HG03175 (cell line): ENCODE results near the gene PRKCA.

Source experiments
- ATAC-seq: cut with Tn5 transposase; IDR thresholded peaks from one replicate; pipeline ENCODE4 v1.9.1; 2021; ENCODE audit warnings: mild to moderate bottlenecking, moderate library complexity; ENCODE audit not compliant: unreplicated experiment

The PRKCA gene

DNA sequence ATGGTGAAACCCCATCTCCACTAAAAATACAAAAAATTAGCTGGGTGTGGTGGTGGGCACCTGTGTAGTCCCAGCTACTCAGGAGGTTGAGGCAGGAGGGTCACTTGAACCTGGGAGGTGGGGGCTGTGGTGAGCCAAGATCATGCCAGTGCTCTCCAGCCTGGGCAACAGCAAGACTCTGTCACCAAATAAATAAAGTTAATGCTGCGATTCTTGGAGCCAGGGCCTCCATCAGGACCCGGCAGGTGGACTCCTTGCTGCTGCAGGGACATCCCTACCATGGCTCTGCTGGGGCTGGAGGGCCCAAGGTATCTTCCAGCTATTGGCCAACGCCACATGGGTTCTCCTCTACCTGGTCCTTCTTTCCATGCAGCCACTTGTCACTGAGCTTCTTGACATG lies 450.0 kb downstream of the PRKCA start:
- ATAC-seq = no peak

DNA sequence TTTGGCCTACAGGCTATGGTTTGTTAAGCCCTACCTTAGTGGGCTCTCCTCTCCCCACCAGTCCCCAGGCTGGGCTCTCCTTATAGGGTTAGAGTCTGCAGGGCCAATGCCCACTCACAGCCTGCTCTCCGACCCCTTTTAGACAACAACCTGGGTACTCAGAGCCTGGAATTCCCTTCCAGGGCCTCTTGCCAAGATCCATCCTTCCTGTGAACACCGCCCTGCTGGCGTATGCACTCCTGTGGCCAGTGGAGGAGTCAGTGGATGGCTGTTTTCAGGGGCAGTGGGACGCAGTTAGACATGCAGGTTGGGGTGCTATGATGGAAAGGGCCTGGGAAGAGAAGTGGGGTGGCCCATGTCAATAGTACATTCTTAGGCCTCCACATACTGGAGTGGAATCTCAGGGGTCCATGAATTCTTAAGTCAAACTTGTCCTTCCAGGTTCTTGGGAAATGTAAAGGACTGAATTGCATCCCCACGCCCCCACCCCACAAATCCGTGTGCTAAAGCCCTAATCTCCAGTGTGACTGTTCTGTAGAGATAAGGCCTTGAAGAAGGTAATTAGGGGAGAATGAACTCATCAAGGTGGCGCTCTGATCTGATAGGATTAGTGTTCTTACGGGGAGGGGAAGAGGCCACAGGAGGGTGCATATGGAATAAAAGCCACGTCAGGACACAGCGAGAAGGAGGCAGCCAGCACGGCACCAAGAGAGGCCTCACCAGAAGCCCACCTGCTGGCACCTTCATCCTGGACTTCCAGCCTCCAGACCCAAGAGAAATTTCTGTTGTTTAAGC lies 450.9 kb downstream of the PRKCA start:
- no peak for ATAC-seq

DNA sequence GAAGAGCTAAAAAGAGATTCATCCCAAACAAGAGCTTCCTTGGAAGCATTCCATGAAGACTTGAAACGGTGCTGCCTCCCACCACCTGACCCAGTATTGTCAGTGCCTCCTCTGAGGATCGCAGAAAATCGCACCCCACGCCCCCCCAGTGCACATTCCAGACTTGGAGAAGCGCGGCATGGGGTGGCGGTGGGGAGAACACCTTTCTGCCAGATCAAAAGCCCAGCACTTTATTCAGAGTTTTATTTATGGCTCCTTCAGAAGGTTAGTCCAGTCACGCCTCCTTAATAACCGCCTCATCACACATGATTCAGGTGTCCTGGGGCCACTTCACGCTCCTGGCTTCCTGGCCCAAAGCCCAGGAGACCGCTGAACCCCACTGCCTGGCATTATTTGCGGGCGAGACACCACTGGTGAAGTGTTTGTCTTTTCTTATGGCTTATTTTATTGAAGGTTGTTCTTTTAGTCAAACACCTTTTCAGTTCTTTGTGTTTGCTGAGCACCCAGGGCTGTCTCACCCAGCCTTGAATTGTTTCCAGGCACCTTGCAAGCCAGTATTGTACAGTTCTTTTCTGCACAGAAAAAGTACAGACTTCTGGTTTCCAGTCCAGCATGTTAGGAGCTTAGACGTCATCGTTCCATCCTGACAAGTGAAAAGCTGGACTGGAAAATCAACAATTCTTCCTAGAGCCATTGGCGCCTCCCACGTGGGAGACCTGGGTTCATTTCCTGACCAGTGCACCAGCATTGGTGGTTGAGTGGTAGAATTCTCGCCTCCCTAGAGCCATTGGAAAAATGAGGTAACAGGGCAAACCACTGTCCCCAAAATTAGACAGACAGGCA lies 452.9 kb downstream of the PRKCA start:
- ATAC-seq = no peak

DNA sequence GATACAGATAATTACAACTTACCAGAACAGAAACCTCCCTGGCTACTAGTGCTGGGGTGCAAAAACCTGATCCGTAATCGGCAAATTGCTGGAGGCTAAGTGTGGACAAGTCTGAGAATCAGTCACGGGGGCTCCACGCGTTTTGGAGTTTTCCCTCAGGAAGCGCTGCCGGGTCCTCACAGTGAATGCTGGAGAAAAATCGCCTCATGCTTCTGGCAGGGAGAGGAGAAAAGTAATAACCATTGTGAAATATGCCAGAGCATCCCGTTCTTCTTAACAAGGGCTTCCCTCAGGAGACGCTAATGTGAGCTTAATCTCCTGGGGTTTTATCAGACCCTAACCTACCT lies 453.5 kb downstream of the PRKCA start:
- ATAC-seq = no peak

DNA sequence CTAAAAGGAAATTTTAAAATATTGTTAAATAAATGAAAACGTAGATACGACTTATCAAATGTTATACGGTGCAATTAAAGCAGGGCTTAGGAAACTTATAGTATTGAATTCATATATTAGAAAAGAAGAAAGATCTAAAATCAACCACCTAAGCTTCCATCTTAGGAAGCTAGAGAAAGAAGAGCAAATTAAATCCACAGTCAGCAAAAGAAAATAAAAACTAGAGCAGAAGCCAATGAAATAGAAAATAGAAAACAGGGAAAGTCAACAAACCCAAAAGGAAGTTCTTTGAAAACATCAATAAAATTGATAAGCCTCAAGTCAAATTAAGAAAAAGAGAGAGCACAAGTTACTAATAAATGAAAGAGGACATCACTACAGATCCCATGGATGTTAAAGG lies 457.9 kb downstream of the PRKCA start:
- ATAC-seq = no peak

DNA sequence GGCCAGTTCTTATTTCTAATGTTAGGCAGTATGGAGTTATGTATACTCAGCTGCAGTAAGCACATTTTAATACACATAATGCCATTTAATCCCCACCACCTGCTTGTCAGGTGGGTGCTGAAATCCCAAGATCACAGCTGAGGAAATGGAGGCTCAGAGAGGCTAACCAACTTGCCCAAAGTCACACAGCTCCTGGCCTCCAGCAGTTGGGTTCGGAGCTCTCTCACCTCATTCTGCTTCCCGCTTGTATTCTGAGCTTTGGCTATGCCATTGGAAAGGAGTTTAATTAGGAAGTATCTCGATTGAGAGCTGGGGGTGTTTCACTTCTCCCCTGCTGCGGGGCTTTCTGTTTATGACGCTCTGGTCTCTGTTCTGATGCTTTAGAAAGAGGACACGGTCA lies 459.9 kb downstream of the PRKCA start:
- no peak for ATAC-seq

DNA sequence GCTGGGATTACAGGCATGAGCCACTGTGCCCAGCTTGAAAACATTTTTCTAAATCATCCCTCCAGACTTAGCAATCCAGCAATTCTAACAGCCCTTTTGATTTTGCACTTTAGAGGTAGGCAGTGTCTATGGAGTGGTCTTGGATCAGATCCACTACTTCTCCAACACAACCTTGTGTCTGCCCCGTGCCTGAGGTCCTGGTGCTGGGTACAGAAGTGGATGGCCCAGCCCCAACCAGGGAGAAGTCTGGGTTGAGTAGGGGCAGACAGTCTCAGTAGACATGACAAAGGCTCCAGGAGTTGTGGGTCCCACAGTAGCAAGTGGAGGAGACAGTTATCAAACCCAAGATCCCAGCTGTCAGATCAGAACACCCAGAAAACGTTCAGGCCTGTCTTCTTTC lies 460.6 kb downstream of the PRKCA start:
- ATAC-seq = no peak

DNA sequence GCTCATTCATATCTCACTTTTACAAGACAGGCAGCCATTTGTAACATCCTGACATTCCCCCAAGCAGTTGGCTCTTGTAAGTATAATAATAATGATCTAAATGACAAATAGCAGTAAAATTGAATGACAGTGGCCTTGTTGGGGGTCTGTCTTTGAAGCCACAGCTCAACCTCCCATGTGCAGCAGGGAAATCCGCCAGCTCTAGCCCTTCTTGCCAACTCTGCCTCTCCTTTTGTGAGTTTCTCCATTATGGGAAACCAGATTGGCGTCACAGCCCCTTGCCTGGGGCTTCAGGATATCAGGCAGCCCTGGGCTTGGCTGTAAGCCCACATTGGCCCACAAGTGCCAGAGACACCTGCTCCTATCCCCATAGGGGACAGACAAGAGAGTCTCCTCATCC lies 462.1 kb downstream of the PRKCA start:
- no peak for ATAC-seq

DNA sequence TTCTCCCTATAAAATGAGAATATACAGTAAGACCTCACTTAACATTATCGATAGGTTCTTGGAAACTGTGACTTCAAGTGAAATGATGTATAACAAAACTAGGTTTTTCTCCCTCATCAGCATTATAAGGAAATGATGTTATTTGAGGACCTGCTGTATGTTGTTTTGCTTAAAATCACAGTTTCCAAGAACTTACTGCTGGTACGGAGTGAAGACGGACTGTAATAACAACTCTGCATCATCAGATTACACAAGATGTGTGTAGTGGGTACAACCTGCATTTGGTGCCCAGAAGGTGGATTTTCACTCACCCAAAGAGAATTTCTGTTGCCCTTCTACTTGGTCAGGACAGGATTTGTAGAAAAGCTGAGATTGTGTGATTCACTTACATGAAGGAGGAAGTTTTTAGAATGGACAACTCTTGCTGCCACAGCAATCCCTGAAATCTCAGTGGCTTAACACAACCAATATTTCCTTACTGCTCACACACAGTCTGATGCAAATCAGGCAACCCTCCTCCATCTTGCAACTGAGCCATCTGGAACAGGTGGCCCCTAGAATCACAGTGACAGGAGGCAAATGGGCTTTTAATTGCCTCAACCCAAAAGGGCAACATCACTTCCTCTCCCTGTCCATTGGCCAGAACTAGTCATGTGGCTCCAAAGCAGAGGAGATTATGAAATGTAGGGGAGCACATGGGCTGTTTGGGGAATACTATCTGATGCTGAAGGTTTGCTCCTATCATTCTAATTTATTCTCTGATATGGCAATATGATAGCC lies 464.9 kb downstream of the PRKCA start:
- ATAC-seq = no peak

DNA sequence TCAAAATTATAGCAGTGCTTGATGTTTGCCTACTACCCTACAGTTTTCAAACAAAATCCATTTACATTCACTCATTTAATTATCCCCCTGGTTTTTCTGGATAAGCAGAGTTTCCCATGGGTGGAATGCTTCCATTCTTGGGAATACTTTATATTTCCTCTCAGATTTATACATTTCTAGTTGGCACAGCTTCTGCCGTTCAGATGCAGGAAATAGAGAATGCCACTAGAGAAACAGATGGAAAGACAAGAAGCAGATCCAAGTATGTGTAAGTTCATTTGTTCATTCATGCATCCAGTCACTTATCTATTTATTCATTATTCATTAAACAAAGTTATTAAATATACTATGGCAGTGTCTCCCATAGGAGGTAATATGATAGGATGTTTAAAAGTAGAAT lies 467.5 kb downstream of the PRKCA start:
- no peak for ATAC-seq

DNA sequence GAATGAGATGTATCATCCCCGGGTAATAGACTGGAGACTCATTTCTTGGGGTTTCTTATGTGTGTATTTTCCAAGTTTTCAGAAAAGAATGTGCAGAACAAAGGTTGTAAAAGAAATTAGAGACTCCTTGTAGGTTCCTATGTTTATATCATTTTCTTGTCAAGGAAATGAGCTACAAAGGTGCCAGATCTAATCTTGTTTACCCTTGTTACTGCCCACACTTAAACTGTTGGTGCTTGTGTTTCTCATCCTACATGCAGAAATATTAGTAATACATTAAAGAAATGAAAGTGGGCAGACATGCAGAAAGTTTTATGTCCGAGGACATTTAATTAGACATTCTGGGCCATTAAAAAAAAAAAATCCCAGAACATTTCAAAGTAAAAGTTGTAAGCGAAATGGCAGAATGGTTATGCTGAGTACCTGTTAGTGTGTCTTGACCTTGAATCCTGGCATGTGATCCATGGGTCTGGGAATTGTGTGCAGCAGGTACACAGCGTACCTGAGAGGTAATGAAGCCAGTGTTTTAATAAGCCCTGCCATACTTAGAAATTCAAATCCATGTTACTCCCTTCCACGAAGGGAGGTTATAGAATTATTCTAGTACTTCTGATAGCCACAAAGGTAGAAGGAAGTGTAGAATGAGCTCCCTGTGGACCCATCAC lies 469.9 kb downstream of the PRKCA start:
- ATAC-seq = no peak

DNA sequence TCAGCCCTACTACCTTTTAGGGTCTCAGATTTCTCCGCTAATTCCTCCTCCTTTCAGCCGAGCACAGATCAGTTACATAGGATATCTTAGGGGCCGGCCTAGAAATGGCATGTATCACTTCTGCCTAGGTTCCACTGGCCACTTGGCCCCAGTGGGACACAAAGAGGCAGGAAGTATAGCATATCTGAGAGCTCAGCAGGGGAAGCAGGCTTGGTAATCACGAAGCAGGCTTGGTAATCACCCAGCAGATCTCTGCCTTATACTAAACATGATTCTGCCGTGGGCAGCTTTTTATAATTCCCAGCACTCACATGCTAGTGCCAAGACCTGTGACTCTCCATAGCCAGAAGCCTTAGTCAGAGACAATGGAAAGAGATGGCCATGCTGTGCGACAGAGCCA lies 472.9 kb downstream of the PRKCA start:
- no peak for ATAC-seq

DNA sequence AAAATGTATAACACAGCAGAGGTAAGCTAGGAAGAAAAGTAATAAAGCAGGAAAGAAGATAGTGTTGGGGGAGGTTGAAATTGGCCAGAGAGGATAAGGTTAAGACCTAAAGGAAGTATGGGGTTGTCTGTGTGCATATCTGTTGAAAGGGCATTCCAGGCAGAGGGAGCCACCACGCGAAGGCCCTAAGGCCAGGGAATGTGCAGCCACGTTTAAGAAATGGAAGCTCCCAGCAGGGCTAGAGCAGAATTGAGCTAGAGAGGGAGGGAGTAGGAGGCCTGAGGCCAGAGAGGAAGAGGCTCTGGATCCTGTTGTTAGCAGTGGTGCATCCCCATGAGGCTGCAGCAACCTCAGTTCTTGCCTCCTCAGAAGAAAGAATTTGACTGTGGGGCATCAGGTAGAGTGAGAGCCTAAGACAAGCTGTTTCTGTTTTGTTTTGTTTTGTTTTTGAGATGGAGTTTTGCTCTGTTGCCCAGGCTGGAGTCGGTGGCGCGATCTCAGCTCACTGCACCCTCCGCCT lies 473.5 kb downstream of the PRKCA start:
- ATAC-seq = no peak

DNA sequence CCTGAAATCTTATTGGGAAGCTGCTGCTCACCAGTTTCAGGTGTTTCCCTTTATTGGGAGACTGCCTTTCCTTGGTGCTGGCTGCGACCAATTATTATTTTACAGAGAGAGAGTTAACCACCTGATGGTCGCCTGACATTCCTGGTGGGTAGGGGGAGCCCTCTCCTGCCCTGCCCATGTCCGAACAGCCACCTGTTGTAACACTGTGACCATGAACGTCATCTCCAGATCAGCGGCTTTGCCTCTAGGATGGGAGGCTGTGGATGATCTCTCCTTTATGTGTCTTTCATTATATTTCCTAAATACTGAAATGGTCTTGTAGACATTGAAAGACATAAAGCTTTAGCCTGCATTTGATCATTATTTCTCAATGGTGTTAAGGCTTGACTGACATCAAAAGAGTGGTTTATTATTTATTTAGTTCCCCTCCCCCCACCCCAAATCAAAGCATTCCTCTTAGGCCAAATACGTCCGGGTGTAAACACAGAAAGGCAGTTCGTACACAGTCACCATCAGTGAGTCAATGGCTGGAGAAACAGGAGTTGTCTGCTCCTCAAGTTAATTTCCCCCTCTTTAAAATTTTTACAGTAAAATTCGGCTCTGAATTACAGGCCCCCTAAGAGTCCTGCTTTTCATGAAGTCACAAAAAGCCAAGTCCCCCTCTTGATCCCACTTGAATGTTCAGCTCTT lies 474.7 kb downstream of the PRKCA start:
- no peak for ATAC-seq

DNA sequence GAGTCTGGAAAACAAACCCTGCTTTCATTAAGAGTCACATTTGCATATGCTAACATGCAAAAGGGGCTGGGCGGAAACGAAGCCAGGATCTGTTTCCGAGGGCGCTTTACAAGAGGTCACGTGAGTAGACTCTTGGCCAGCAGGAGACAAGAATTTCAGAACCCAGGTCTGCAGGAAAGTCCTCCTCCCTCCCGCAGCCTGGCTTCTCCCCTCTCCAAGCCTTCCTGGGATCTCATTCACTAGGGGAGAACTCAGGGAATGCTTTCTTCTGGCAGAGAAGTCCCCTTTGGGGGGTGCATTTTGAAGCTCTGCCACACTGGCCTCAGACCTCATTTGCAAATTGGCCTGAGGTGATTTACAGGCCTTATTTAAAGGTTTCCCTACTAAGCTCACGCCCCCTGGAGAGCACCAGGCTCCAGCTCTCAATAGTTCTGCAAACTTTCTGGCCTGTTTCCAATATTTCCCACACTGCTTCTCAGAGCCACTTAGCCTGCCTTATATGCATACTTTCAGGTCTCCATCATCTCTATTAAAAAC lies 475.3 kb downstream of the PRKCA start:
- ATAC-seq = no peak

DNA sequence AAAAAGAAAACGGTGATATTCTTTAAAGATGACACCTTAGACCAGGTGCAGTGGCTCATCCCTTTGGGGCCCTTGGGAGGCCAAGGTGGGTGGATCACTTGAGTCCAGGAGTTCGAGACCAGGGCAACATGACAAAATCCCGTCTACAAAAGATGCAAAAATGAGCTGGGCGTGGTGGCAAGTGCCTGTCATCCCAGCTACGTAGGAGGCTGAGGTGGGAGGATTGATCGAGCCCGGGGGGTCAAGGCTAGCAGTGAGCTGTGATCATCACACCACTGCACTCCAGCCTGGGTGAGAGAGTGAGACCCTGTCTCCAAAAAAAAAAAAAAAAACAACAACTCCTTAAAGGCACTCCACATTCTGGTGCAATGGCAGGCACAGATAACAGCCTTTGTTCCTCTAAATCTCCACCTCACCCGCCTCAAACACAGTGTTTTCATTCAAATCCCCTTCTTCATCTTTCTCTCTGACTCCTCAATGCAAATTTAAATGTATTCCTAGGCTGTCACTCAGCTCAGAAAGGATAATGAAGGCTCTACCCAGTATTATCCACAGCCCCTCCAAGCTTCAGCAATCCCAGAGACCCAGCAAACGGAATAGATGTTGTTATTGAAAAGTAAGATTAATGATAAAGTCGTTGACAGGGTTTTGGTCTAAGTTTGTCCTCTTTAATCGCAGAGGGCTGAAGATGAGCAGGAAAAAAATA lies 476.3 kb downstream of the PRKCA start:
- ATAC-seq = no peak

DNA sequence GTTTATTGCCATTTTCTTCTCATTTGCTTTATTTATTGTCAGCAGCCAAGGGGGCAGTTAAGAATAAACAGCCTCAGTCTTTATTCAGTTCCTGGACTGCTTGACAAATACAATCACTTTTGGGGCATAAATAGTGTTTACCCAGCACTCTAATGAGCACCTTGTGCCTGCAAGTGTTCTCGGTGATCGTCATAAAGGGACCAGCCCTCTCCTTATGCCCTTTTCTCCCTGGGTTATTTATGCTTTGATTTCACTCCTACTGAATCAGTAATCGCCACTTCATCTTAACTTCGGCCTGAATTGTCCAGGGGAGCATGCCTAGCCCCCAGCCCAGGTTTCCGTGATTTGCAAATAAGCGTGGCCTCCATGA lies 476.8 kb downstream of the PRKCA start:
- ATAC-seq = no peak

DNA sequence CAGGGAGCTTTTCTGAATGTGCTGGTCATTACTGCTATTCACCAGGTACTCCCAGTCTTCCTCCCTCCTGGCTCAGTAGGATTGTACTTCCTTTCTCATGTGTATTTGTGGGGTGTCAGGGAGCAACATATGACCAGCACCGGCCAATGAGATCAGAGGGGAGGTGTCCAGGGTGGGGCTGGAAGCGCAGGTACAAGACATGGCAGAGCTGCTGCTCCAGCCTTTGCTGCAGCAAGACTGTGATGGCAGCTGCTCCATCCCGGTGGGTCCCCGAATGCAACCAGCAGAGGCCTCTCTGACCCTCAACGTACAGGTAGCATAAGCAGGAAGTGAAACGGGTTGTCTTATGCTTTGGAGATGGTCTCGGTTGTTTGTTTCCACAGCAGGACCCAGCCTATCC lies 478.7 kb downstream of the PRKCA start:
- no peak for ATAC-seq

DNA sequence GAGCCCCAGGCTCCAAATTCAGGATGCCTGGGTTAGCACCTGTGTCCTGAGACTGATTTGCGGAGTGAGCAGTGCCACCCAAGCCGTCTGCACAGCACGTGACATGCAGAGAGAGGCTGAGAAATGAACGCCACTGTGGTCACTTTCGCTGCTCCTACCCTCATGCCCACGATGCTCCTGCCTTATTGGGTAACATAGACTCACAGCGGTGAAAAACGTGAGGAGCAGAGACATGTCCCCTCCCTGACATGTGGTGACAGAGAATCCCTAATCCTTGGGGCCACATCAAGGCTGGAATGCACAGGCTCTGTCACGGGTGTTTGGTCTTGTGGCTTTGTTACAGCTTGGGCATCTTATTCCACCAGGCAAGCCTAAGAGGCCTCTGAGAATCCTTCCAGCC lies 480.4 kb downstream of the PRKCA start:
- no peak for ATAC-seq
